Measurements from ENCODE around the gene CTSW. TPM values are rescaled to one million over a fixed set of nuclear protein-coding genes. Genes with fewer than 3 reads are reported as not detected.

The CTSW gene
- total and polyA plus RNA-seq, 10 donors = 5.6 to 38.2 (median 23.2) TPM

- Histone ChIP-seq H3K4me1 (peaks cover 45 to 85% (median 54%) of the 10 kb centered on the region in 6 donors), H3K36me3 (peaks cover 0 to 45% (median 17%) of the 10 kb centered on the region in 6 donors), H3K4me3 (peak within 1 kb of the TSS; percentile 85 to 100 (median 96)), H3K27ac (peak within 1 kb of the TSS; percentile 91 to 98 (median 96)), H3K27me3 (replicated peaks in 1 of 7) (no peaks in the 10 kb centered on the region), H3K9me3 (no peaks in the 10 kb centered on the region)
- intact Hi-C loops (cut with DNase I; ENCODE audit: low total_unique reads) = no loop called here
- WGBS, 5 donors = 3 to 7% (median 5%) methylated on average over 29 to 77 of the region's 77 CpGs
- TF ChIP-seq CTCF (IDR thresholded peaks at IDR 0.05 in 8 of 11, conservative IDR thresholded peaks at IDR 0.05 in 3 of 11) = no peak
- peak in 2 of 3 donors; percentile 66 to 80 for TF ChIP-seq POLR2AphosphoS5 (IDR thresholded peaks at IDR 0.05)
- peak in 1 of 3 donors; percentile 23 for TF ChIP-seq POLR2A (IDR thresholded peaks at IDR 0.05)
- DNase-seq = no peak
These were observed 38.8 kb downstream of the CTSW start, which contains the start of gene C11orf68 for GRCh38 chr11:65918211-65919140. Gene C11orf68, minus strand, starts transcription at chr11:65919062. Its CDS starts 31 bp downstream, at chr11:65919031.

- intact Hi-C loops (cut with DNase I; ENCODE audit: low total_unique reads) = no loop called here
- 0 to 1% (median 1%) methylated on average over 24 to 59 of the region's 59 CpGs; no CpG with 5 or more reads in 1 of the 5 donors for WGBS, 5 donors
- peak; percentile 84 to 91 (median 87) for TF ChIP-seq POLR2AphosphoS5 (IDR thresholded peaks at IDR 0.05)
- peak in 3 of 11 experiments; percentile 23 to 44 (median 40) for TF ChIP-seq CTCF (IDR thresholded peaks at IDR 0.05 in 8 of 11, conservative IDR thresholded peaks at IDR 0.05 in 3 of 11)
- peak in 1 of 3 donors; percentile 82 for TF ChIP-seq POLR2A (IDR thresholded peaks at IDR 0.05)
- Histone ChIP-seq H3K4me3 (peak within 1 kb of the TSS; percentile 85 to 100 (median 96)), H3K36me3 (peaks cover 0 to 52% (median 19%) of the 10 kb centered on the region in 6 donors), H3K9me3 (no peaks in the 10 kb centered on the region), H3K27ac (peak within 1 kb of the TSS; percentile 91 to 98 (median 96)), H3K27me3 (replicated peaks in 1 of 7) (no peaks in the 10 kb centered on the region), H3K4me1 (peaks cover 45 to 81% (median 54%) of the 10 kb centered on the region in 6 donors)
- DNase-seq = peak; percentile 100
These were observed 39.5 kb downstream of the CTSW start, which contains the start of gene DRAP1 for GRCh38 chr11:65919141-65919572. Gene DRAP1, plus strand, starts transcription at chr11:65919426. Its CDS starts 76 bp downstream, at chr11:65919502.

GRCh38 chr11:65919573-65920371 is 40.1 kb downstream of the CTSW start:
- peak overlapping the region; percentile 83 to 100 (median 96) for H3K4me3 ChIP-seq
- DNase-seq = peak; percentile 94
- TF ChIP-seq POLR2A (IDR thresholded peaks at IDR 0.05) = no peak
- TF ChIP-seq POLR2AphosphoS5 (IDR thresholded peaks at IDR 0.05) = peak in 1 of 3 donors; percentile 0
- no peak for TF ChIP-seq CTCF (IDR thresholded peaks at IDR 0.05 in 8 of 11, conservative IDR thresholded peaks at IDR 0.05 in 3 of 11)
- H3K27ac ChIP-seq = peak overlapping the region; percentile 76 to 98 (median 96)
- intact Hi-C loops (cut with DNase I; ENCODE audit: low total_unique reads) = no loop called here
- no peaks in the 10 kb centered on the region for H3K27me3 ChIP-seq (replicated peaks in 1 of 7)
- H3K9me3 ChIP-seq = no peaks in the 10 kb centered on the region
- H3K4me1 ChIP-seq = peaks cover 45 to 77% (median 52%) of the 10 kb centered on the region in 6 donors
- peaks cover 0 to 58% (median 19%) of the 10 kb centered on the region in 6 donors for H3K36me3 ChIP-seq
- WGBS, 5 donors = 0 to 1% (median 1%) methylated on average over 17 to 60 of the region's 60 CpGs

All from spleen (tissue), 11 donors.